Epithelial cell of proximal tubule (primary cell): ENCODE results near the gene ASNSD1. TPM values are rescaled to one million over a fixed set of nuclear protein-coding genes. Genes with fewer than 3 reads are reported as not detected.

ENCODE experiments used
- DNase-seq: peaks from one replicate; pipeline ENCODE4 v3.0.0-alpha.2; 2011; ENCODE audit warnings: low read depth
- H3K4me3 ChIP-seq: 2 replicates; pipeline ENCODE4 v1.5.1; 2011; ENCODE audit warnings: low read depth, mild to moderate bottlenecking, low read length
- CTCF ChIP-seq: conservative IDR thresholded peaks from 2 replicates; pipeline ENCODE4 v1.5.1; 2012; ENCODE audit warnings: low read depth, mild to moderate bottlenecking, low read length
- total RNA-seq: library from RNA; depleted of rRNA; stranded (reverse); fragments of >200 nt; gene quantifications from 2 replicates; pipeline ENCODE4 v1.2.3, GENCODE V29; 2015

The ASNSD1 gene
- total RNA-seq, 1 donor from 2014 or later: 24.3 TPM

GRCh38 chr2:189631849-189632248, 29.4 kb upstream of the ASNSD1 start:
- no peak for TF ChIP-seq CTCF
- no peak overlapping the region for H3K4me3 ChIP-seq
- DNase-seq: no peak

GRCh38 chr2:189633392-189633811, 27.9 kb upstream of the ASNSD1 start:
- peak; percentile 4 for DNase-seq
- H3K4me3 ChIP-seq: no peak overlapping the region
- TF ChIP-seq CTCF: peak; percentile 60

- H3K4me3 ChIP-seq: no peak overlapping the region
- no peak for DNase-seq
- TF ChIP-seq CTCF: no peak
These were observed 25.9 kb upstream of the ASNSD1 start for GRCh38 chr2:189635353-189635752.

GRCh38 chr2:189638301-189639006, 22.8 kb upstream of the ASNSD1 start:
- H3K4me3 ChIP-seq: no peak overlapping the region
- TF ChIP-seq CTCF: no peak
- no peak for DNase-seq

- no peak for DNase-seq
- H3K4me3 ChIP-seq: no peak overlapping the region
- TF ChIP-seq CTCF: no peak
These were observed 22.2 kb upstream of the ASNSD1 start for GRCh38 chr2:189639007-189639609.

- DNase-seq: no peak
- TF ChIP-seq CTCF: no peak
- no peak overlapping the region for H3K4me3 ChIP-seq
These were observed 20.3 kb upstream of the ASNSD1 start for GRCh38 chr2:189641002-189641401.

GRCh38 chr2:189641590-189641989, 19.7 kb upstream of the ASNSD1 start:
- TF ChIP-seq CTCF: no peak
- no peak for DNase-seq
- no peak overlapping the region for H3K4me3 ChIP-seq
